HCT116 (cell line): ENCODE data around the gene KIR2DL1. TPM values are rescaled to one million over a fixed set of nuclear protein-coding genes. Genes with fewer than 3 reads are reported as not detected.
"Not testable (repeated sequence)": the region's sequence is repeated elsewhere in the genome, so short reads cannot be mapped to it uniquely, and the experiment has no call there.

ENCODE experiments used
- ATAC-seq: fragments of 200-7000 bp; cut with Tn5 transposase; 2 replicates; pipeline ENCODE4 v1.9.1; 2020; ENCODE audit warnings: mild to moderate bottlenecking, moderate library complexity
- BruUV-seq: library from RNA; stranded (reverse); fragments of 400-500 nt; replicated peaks from 2 replicates; lab custom pipeline; 2021; lab: Mats Ljungman, UMichigan
- CTCF ChIA-PET: fragments of 300-600 bp; sonication (Branson Sonifier 250); formaldehyde crosslinking; loops from one replicate; lab custom pipeline; 2021; ENCODE audit warnings: antibody characterized with exemption; lab: Charles Lee
- POLR2A ChIA-PET: fragments of 300-600, 350-600 bp; sonication (Branson Sonifier 250); formaldehyde crosslinking; loops from one replicate; lab custom pipeline; 2021; ENCODE audit warnings: antibody characterized with exemption; lab: Charles Lee
- RAD21 ChIA-PET, 2 experiments: fragments of 300-600 bp; sonication (Branson Sonifier 250); formaldehyde crosslinking; loops; one replicate each; lab custom pipeline; 2023; ENCODE audit warnings: low total read pairs in 2 of 2; ENCODE audit not compliant: uncharacterized antibody in 2 of 2, unreplicated experiment in 2 of 2, low non-redundant PET in 1 of 2; lab: Charles Lee
- DNase-seq: peaks from one replicate; pipeline ENCODE4 v3.0.0-alpha.2; 2010; ENCODE audit warnings: low read depth, low spot score
- H2AFZ ChIP-seq: fragments of 200-600 bp; shearing (Covaris generic), sonication (generic); 2 replicates; pipeline ENCODE4 v1.6.1; 2017; ENCODE audit warnings: low read depth, mixed run types, mixed read lengths, antibody characterized with exemption, low read length; ENCODE audit not compliant: poor library complexity, severe bottlenecking
- H3K27ac ChIP-seq: 2 replicates; pipeline ENCODE4 v1.5.1; 2012; ENCODE audit warnings: low read depth, low read length
- H3K27me3 ChIP-seq: fragments of 200-600 bp; sonication (generic); 2 replicates; pipeline ENCODE4 v1.6.1; 2016; ENCODE audit warnings: mixed run types, low read length, mixed read lengths; ENCODE audit not compliant: insufficient read depth
- H3K36me3 ChIP-seq, 2 experiments: fragments of 200-500 bp in 1 of 2; fragments of 200-600 bp in 1 of 2; sonication (Bioruptor generic) in 1 of 2; sonication (generic) in 1 of 2; 2 replicates each; pipeline versions ENCODE4 v1.5.1 to v1.6.1; 2014 to 2016; ENCODE audit warnings: low read length in 2 of 2, inconsistent platforms in 1 of 2, mixed read lengths in 1 of 2, mixed run types in 1 of 2; ENCODE audit not compliant: insufficient read depth in 2 of 2, control insufficient read depth in 1 of 2
- H3K4me1 ChIP-seq, 2 experiments: fragments of 200-600 bp in 1 of 2; sonication (generic) in 1 of 2; 2 replicates each; pipeline versions ENCODE4 v1.5.1 to v1.6.1; 2012 to 2017; ENCODE audit warnings: low read length in 2 of 2, inconsistent platforms in 1 of 2, mild to moderate bottlenecking in 1 of 2, mixed read lengths in 1 of 2, mixed run types in 1 of 2, moderate library complexity in 1 of 2; ENCODE audit not compliant: insufficient read depth in 2 of 2, control insufficient read depth in 1 of 2
- H3K4me2 ChIP-seq: fragments of 200-600 bp; sonication (generic); 2 replicates; pipeline ENCODE4 v1.6.1; 2017; ENCODE audit warnings: mixed run types, low read length, mixed read lengths
- H3K4me3 ChIP-seq, 2 experiments: fragments of 200-600 bp in 1 of 2; sonication (generic) in 1 of 2; replicated peaks in 1 of 2; 2 replicates each; pipeline ENCODE4 v1.5.1; 2011 to 2016; ENCODE audit warnings: low read length in 2 of 2, control low read depth in 1 of 2, low read depth in 1 of 2, mild to moderate bottlenecking in 1 of 2, mixed read lengths in 1 of 2, mixed run types in 1 of 2
- H3K79me2 ChIP-seq: fragments of 200-600 bp; sonication (generic); 2 replicates; pipeline ENCODE4 v1.6.1; 2017; ENCODE audit warnings: mild to moderate bottlenecking, mixed run types, low read length, moderate library complexity, mixed read lengths; ENCODE audit not compliant: insufficient read depth
- H3K9ac ChIP-seq: fragments of 200-600 bp; sonication (generic); 2 replicates; pipeline ENCODE4 v1.6.1; 2016; ENCODE audit warnings: low read length, mixed read lengths
- H3K9me2 ChIP-seq: fragments of 200-600 bp; sonication (generic), shearing (Covaris generic); 2 replicates; pipeline ENCODE4 v1.6.1; 2017; ENCODE audit warnings: mixed run types, mild to moderate bottlenecking, moderate library complexity; ENCODE audit not compliant: insufficient read depth
- H3K9me3 ChIP-seq, 2 experiments: fragments of 200-500 bp in 1 of 2; fragments of 200-600 bp in 1 of 2; sonication (Bioruptor generic) in 1 of 2; sonication (generic) in 1 of 2; 2 replicates each; pipeline ENCODE4 v1.6.1; 2014 to 2017; ENCODE audit warnings: low read length in 2 of 2, mixed read lengths in 2 of 2, inconsistent platforms in 1 of 2, low read depth in 1 of 2, mild to moderate bottlenecking in 1 of 2, mixed run types in 1 of 2, moderate library complexity in 1 of 2; ENCODE audit not compliant: control insufficient read depth in 1 of 2, insufficient read depth in 1 of 2
- H4K20me1 ChIP-seq: fragments of 200-600 bp; sonication (generic), shearing (Covaris generic); 2 replicates; pipeline ENCODE4 v1.6.1; 2017; ENCODE audit warnings: mixed run types, mild to moderate bottlenecking, moderate library complexity; ENCODE audit not compliant: insufficient read depth
- intact Hi-C: fragments of 100-400 bp; cut with micrococcal nuclease; formaldehyde crosslinking; loops from 2 replicates; pipeline ENCODE4 v1.10.0; 2022
- total RNA-seq: library from RNA; stranded (reverse); gene quantifications from one replicate; pipeline ENCODE4 v1.2.1, GENCODE V29; 2021; ENCODE audit not compliant: unreplicated experiment

Gene KIR2DL1
- total RNA-seq, 1 experiment from 2014 or later, result not detected

DNA sequence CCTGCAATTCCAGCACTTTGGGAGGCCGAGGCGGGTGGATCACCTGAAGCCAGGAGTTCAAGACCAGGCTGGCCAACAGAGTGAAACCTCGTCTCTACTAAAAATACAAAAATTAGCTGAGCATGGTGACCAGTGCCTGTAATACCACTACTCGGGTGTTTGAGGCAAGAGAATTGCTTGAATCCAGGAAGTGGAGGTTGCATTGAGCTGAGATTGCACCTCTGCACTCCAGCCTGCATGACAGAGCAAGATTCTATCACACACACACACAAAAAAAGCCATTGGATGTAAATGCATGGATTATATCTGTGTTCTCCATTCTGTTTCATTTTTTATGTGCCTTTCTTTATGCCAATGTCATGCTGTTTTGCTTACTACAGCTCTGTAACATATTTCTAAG lies 54.8 kb downstream of the KIR2DL1 start:
- H3K4me2 ChIP-seq, H3K9me3 ChIP-seq, RAD21 ChIA-PET, H3K4me3 ChIP-seq, H3K36me3 ChIP-seq, H3K9ac ChIP-seq, BruUV-seq, intact Hi-C loops, DNase-seq, ATAC-seq, H3K79me2 ChIP-seq, POLR2A ChIA-PET, H4K20me1 ChIP-seq, CTCF ChIA-PET, H3K4me1 ChIP-seq, H3K9me2 ChIP-seq, H3K27ac ChIP-seq, H2AFZ ChIP-seq: not testable (repeated sequence)
- H3K27me3 ChIP-seq, result peaks cover 20% of the 10 kb centered on the region; the same call in 1 of the 2 replicates

- H3K9me2 ChIP-seq, H3K27ac ChIP-seq, H2AFZ ChIP-seq, H4K20me1 ChIP-seq, RAD21 ChIA-PET, H3K4me1 ChIP-seq, DNase-seq, H3K4me3 ChIP-seq, CTCF ChIA-PET, BruUV-seq, ATAC-seq, H3K4me2 ChIP-seq, H3K9me3 ChIP-seq, H3K79me2 ChIP-seq, intact Hi-C loops, H3K36me3 ChIP-seq, POLR2A ChIA-PET, H3K9ac ChIP-seq: not testable (repeated sequence)
- peaks cover 20% of the 10 kb centered on the region; the same call in 1 of the 2 replicates for H3K27me3 ChIP-seq
Measured at GRCh38 chr19:54825326-54825725, 55.7 kb downstream of the KIR2DL1 start.

- H3K4me2 ChIP-seq, RAD21 ChIA-PET, H4K20me1 ChIP-seq, DNase-seq, H3K27ac ChIP-seq, BruUV-seq, POLR2A ChIA-PET, H3K9ac ChIP-seq, ATAC-seq, H3K9me2 ChIP-seq, H3K4me3 ChIP-seq, H3K9me3 ChIP-seq, H3K4me1 ChIP-seq, H3K36me3 ChIP-seq, intact Hi-C loops, H2AFZ ChIP-seq, H3K79me2 ChIP-seq, CTCF ChIA-PET: not testable (repeated sequence)
- H3K27me3 ChIP-seq, result peaks cover 12% of the 10 kb centered on the region; the same call in 1 of the 2 replicates
Measured at GRCh38 chr19:54828064-54828463, 58.5 kb downstream of the KIR2DL1 start.

DNA sequence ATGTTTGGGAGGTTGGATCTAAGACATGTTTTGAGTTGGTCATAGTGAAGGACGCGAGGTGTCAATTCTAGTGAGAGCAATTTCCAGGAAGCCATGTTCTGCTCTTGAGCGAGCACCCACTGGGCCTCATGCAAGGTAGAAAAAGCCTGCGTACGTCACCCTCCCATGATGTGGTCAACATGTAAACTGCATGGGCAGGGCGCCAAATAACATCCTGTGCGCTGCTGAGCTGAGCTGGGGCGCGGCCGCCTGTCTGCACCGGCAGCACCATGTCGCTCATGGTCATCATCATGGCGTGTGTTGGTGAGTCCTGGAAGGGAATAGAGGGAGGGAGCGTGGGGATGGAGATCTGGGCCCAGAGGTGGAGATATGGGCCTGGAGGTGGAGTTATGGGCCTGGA lies 62.9 kb downstream of the KIR2DL1 start, which contains the start of gene KIR2DS4:
Gene KIR2DS4, plus strand, starts transcription at position 181 of the 400 bp plus-strand sequence.
- intact Hi-C loops, RAD21 ChIA-PET, H4K20me1 ChIP-seq, H3K27ac ChIP-seq, H3K4me1 ChIP-seq, ATAC-seq, H3K9me3 ChIP-seq, H3K36me3 ChIP-seq, CTCF ChIA-PET, H2AFZ ChIP-seq, BruUV-seq, H3K9me2 ChIP-seq, H3K9ac ChIP-seq, H3K4me3 ChIP-seq, H3K79me2 ChIP-seq, POLR2A ChIA-PET, H3K4me2 ChIP-seq, DNase-seq, H3K27me3 ChIP-seq: not testable (repeated sequence)
